Right ventricle myocardium superior (tissue), 1 donor: ENCODE data around the gene SLX4IP. TPM values are rescaled to one million over a fixed set of nuclear protein-coding genes. Genes with fewer than 3 reads are reported as not detected.
"Not testable (repeated sequence)": the region's sequence is repeated elsewhere in the genome, so short reads cannot be mapped to it uniquely, and the experiment has no call there.

Experiments
- ATAC-seq: fragments of 200-7000 bp; cut with Tn5 transposase; one replicate; pipeline ENCODE4 v1.9.1; 2020; ENCODE audit warnings: mild to moderate bottlenecking; ENCODE audit not compliant: poor library complexity
- DNase-seq: peaks from one replicate; pipeline ENCODE4 v3.0.0-alpha.2; 2020
- intact Hi-C: fragments of 100-400 bp; cut with DNase I; formaldehyde crosslinking; loops from one replicate; pipeline ENCODE4 v1.11.2; 2022
- total RNA-seq: library from RNA; stranded (reverse); fragmentation: NEBNext Ultra II Directional; extraction: Animal tissue kit (Norgen Biotek cat#: 25700); gene quantifications from one replicate; pipeline ENCODE4 v1.2.1, GENCODE V29; 2021
- donor health status: DM: no; HTN: yes; CAD: no; lungs with severe emphysema.

Gene SLX4IP
- total RNA-seq, 1 donor from 2014 or later = 2.6 TPM

DNA sequence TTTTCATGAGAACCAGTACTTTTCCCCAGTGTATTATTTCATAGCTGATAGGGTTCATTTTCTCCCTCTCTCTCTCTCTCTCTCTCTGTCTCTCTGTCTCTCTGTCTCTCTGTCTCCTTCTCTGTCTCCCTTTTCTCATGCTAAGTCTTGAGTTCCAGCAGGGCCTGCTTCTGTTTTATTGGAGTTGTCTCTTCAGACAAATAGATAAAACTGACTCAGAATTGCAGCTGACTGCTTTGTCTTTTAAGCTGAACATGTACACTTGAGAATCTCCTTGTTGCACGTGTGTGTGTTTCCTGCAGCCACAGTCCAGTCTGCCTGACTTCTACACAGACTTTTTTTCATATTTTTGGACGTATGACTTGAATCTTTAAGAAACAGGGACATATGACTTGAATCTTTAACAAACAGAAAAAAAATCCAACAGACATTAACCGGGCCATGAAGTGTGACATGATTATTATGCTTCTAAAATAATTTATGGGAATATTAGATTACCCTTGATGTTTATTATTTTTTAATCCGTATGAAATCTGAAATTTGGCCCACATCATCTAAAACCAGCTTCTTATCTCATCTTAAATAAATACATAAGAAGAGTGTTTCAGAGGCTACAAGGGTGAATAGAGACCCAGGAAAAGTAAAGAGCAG is 167.2 kb downstream of the SLX4IP start:
- ATAC-seq = no peak
- intact Hi-C loops = no loop called here
- no peak for DNase-seq

DNA sequence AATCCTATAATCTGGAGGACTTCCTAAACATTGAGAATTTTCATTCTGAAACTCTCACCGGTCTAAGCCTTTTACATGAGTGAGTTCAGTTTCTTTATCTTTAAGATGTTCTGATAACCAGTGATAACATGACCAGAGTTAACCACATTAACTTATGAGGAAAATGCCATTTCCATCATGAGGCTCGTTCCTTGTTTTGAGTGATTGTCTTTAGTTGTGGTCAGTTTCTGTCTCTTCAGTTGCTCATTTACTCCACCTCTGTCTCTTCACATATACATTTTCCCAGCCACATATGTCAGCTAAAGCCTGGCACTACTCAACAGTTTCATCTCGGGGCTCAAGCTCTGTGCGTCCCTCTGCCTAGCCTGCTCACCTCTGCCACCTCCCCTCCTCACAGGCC is 168.3 kb downstream of the SLX4IP start:
- ATAC-seq (no peak), DNase-seq (no peak)
- intact Hi-C loops = no loop called here

DNA sequence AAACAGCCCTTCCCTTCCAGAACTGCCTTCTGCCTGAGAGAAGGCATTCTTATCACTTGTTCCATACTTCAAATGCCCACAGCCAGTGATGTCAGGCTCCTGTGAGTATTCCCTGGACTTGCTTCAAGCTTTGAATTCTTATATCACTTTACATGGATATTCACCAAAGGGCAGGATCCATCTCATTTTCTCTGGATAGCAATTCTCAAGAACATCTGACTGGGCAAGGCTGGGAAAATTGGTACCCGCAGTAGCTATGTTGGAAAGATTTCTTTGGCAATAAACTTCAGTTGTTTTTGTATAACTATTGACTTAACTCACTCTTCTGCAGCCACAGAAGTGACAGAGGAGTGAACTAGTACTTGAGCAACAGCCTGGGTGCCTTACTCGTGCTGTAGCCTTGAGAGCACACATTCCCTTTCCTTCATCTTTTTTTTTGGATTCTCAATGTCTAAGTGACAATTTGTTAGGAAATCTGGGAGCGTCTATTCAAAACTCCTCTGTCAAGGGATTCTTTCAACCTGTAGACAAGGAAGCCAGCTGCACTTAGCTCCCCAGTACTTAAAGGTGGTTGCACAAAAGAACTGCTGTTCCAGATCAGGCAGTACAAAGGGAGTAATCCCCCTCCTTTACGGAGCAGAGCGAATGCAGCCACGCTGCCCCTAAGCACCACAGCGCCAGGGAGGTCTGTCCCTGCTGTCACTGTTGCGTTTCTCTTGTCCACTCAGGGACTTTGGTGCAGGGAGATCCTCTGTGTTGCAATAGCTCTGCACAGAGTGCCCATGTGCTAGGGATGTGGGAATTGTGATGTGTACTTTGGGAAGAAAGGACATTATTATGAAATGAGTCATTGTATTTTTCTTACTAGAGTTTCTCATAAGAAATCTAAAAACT is 169.1 kb downstream of the SLX4IP start:
- peak; percentile 92 for ATAC-seq
- intact Hi-C loops = no loop called here
- DNase-seq = peak; percentile 51

DNA sequence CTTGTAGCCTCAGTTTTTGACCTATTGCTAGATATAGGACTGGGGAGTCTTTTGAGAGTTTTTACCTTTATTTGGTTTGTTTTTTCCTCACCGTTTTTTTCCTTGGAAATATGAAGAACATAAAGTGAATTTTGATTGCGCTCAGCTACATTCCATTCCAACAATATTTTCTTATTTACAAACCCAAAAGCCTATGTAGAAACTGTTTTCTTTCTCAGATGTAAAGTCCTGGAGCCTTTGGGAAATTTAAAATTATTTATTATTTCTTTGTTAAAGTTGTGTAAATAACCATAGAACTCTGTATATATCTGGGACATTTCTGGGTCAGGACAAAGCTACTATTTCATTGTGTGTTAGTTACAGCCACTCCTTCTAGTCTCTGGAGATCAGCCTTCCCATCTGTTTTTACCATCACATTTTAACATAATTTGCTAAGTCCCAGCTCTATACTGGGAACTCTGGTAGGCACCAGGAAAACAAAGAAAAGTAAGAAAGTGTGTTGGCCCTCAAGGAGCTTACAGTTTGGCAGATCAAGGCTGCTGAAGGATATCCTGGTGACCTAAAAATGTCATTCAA is 169.8 kb downstream of the SLX4IP start:
- ATAC-seq = peak; percentile 50
- no peak for DNase-seq
- intact Hi-C loops = no loop called here

DNA sequence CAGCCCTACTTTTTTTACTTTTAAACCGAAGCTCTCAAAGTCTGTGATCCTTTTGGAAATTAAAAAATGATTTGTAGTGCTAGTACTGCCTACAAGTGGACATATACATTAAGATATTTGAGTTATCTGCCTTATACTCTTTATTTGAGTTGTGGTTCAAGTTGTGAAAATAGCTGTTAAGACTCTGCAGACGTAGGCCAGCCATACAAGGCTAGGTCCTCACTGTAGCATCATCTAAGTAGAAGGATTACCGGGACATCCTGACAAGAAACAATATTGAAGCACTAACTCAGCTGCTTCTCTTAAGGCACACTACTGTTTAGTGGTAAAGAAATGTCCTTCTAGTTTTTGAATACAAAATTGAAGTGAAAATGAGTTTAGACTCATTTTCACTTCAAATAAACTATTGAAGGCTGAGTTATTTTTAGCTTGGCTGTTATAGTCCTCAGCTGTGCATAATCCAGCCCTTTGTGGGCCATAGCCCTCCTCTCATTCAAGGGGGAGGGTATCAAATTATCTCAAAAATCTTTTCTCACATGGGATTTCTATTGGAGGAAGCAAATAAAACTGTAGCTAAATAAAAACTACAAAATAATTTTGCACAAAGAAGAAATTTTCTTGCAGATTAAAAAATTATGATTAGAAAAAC is 170.6 kb downstream of the SLX4IP start:
- DNase-seq (no peak), ATAC-seq (no peak)
- intact Hi-C loops = no loop called here

DNA sequence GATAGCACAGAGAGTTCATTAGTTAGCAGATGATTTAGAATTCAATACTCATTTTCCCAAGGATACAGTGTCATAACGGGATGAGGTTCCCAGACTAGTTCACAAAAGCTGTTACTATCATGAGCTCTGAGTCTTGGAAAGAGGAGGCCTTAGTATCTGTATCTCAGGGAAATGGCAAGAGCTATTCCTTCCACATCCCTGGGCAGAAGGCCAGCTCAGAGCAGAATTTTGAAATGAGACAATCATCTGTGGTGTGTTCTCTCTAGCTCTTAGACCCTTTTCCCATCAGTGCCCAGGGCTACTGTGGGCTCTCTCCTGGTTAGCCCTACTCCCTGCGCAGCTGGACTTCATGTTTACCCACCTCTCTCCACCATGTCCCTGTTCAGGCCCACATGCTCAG is 174.2 kb downstream of the SLX4IP start:
- peak; percentile 62 for DNase-seq
- intact Hi-C loops = no loop called here
- ATAC-seq = peak; percentile 77

DNA sequence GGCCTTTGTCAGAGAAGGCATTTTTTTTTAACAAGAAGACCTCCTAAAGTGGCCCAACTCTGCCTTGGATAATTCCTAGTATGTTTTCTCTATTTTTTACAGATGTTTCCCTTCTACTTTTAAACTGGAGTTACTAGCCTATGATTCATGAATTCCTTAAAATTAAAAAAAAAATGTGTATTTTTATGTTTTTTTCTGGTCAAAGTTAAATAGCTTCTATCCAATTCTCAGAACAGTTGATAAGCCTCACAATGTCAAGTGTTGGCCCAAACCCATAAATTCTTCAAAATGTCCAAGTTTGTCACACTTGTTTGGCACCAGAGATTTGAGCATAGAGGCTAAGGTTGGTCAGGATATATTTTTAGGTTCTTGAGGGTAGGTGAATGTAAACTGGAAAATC is 174.7 kb downstream of the SLX4IP start:
- ATAC-seq (peak; percentile 61), DNase-seq (no peak)
- intact Hi-C loops = no loop called here

DNA sequence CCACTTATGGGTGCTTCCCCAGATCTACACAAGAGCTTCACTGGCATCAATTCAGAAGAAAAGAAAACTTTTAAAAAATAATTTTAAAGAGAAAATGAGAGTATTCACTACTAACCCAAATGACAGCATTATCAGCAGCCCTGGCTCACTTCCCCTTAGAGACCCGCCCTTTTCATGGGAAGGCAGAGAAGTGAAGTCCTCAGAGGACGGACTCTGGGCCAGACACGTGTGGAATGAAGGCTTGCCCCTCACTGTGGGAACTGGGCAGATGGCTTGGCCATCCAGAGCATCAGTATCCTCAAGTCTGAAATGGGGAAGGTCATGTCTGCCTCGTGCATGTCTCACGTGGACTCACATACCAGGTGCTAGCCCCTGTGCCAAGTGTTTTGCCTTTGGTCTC is 175.1 kb downstream of the SLX4IP start:
- peak; percentile 73 for ATAC-seq
- intact Hi-C loops = no loop called here
- DNase-seq = peak; percentile 64

DNA sequence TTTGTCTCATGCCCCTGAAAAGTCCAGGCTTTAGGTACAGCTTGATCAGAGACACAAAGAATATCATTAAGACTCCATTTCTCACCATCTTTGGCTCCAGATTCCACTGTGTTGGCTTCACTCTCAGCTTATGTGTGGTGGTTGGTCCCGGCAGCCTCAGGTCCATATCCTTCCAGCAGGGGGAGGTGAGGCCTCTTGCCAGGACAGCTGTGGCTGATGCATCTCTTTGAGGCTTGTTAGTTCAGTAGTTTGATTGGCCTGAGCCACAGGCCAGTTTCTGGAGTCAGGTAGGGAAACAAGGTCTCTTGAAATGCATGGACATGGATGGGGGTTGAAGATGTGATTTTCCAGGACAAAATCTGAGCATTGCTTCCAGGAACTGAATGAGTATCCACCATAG is 176.3 kb downstream of the SLX4IP start:
- peak; percentile 52 for ATAC-seq
- DNase-seq = peak; percentile 71
- intact Hi-C loops = no loop called here

DNA sequence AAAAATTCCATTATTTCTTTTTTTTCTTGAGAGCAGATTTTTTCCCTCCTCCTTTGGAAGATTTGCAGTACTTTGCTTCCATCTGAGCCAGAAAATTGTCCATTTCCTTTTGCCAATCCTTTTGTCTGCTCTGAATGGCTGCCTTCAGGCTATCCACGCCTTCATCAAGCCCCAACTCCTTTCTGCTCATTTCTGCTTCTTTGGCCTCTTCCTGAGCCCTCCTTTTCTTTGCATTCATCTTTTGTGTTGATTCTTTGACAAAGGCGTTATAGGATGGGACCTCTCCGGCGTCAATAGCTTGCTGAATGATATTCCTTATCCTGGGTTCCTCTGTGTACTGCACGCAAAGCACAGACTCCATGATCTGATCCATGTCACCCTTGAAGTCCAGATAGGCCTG is 178.3 kb downstream of the SLX4IP start:
- intact Hi-C loops, ATAC-seq, DNase-seq: not testable (repeated sequence)

DNA sequence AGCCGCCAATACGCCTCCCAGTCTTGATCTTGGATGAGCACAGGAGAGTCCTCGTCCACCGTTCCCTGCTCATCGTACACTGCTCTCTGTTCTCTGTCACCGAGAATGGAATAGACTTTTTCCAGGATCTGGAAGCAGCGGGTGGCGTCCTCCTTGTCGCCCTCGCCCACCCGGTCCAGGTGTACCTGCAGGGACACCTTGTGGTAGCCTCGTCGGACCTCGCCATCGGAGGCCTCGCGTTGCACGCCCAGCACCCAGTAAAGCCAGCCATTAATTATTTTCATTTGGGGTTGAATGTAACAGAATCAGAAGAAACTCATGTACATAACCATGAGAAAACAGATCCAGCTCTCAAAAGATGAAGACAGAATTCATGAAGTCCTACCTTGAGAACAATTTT is 178.8 kb downstream of the SLX4IP start:
- DNase-seq = no peak
- no peak for ATAC-seq
- intact Hi-C loops = no loop called here

DNA sequence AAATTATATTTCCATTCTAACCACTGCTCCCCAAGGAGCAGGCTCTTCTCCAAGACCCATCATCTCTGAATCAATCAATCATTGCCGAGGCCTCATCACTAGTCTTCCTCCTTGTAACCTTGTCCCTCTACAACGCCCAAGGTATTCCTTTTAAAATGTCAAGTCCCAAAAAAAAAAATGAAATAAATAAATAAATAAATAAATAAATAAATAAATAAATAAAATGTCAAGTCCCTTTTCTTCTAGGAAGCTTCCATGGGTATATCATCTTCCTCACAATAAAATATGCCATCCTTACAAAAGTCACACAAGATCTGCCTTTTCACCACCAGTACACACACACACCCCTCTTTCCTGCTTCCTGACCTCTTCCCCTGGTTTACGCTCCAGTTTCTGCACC is 181.1 kb downstream of the SLX4IP start:
- intact Hi-C loops = no loop called here
- DNase-seq = no peak

DNA sequence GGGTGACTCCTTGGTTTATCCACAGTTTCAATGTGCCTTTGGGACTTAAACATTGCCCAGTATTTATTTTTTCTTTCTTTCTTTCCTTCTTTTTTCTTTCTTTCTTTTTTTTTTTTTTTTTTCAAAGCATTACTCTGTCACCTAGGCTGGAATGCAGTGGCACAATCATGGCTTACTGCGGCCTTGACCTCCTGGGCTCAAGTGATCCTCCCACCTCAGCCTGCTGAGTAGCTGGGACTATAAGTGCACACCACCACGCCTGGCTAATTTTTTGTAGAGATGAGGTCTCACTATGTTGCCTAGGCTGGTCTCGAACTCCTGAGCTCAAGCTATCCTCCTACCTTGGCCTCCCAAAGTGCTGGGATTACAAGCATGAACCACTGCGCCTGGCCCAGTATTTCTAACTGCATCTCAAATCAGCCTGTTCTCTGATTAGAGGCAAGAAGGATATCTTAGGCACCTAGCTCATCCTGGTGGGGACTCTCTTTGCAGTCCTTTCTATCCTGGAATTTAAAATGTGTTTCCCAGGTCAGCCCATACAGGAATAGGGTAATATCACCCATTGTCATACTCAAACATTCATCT is 182.5 kb downstream of the SLX4IP start:
- intact Hi-C loops, ATAC-seq, DNase-seq: not testable (repeated sequence)

More for the DNA sequence above, 181.1 kb downstream of the SLX4IP start:
- no peak for ATAC-seq

DNA sequence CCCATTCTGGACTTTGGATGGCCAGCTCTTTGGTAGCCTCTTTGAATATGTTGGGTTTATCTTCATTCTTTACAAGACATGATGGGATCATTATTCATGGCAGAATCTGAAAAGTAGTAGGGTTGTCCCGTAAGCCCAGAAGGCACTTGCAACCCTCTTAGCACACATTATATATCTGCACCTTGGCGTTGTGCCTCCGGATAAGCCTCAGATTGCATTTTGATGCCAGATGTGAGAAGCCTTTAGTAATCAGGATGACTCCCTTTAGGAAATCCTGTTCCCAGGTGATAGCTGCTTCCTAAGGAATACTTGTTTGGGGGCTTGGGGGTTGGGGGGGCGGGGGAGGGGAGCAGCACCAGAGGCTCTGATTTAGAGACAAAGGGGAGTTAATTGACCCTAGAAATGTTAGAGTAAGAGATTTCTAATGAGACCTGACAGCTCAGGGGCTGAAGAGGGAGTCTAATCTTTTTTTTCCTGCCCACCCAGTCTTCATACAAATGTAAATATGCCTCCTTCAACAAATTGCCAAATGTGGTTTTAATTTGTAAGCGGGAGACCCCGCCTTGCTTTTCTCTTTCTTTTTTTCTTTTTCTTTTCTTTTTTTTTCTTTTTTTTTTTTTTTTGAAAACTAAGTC is 183.6 kb downstream of the SLX4IP start:
- intact Hi-C loops = no loop called here
- no peak for DNase-seq
- no peak for ATAC-seq

DNA sequence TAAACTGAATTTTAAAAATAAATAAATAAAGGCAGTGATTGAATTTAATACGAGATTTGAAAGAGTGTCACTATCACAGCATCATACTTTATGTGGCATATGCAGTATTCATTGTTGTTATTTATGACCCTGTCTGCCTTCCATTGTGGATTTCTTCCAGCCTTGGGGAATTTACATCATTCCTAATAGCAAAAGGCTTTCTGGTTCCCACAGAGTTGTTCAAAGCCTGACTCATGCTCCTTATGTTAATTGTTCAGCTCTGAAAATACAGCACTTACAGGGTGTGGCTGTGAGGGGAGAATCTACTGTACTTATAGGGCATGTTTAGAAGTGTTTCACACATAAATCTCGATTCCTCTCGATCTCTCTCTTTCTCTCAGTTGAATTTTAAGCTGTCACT is 184.3 kb downstream of the SLX4IP start:
- intact Hi-C loops = no loop called here
- ATAC-seq (no peak), DNase-seq (no peak)

DNA sequence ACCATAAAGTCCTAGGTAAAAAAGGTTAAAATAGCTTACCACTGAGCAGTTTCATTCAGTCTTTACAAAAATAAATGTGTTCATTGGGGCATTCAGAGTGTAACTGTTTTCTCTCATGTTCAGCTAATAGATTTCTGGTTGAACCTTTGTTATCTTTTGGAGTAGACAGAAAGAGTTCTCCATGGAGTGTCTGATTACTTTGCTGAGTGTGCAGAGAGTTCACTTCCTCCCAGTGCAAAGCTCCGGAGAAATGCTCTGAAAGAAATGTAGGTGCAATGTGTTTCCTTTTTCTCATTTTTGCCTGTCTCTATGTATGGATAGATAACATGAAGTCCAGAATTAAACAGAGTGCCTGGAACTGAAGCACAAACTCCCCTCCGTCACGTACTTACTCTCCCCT is 186.0 kb downstream of the SLX4IP start:
- intact Hi-C loops = no loop called here
- ATAC-seq (no peak), DNase-seq (no peak)

DNA sequence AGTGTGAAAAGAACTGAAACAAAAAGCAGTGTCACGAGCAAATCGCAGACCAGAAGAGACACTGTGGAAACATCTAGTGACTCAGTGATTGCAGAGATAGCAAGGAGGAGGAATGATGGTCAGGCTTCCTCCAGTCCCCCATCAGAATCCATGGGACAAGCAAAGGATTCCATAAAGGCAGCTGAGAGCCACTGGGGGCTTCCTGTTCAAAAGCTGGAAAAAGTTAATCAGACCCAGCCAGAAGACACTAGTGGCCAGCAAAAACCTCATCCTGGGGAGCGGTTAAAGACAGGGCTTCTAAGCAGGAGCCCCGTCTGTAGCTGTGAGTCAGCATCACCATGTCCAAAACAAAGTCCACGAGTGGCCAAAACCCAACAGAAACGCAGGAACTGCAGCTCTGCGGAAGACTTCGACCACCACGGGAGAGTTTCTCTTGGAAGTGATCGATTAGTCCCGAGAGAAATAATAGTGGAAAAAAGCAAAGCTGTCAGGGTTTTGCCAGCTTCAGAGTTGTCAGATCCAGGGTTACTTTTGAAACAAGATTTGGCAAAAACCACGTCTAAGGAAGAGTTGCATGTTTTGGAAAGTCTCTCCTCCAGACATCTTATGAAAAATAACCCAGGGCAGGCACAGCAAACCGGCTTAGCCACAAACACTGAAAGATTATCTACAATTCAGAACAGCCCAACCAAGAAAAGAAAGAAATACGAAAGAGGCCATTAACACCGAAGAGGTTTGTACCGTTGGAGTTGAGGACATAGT is 187.7 kb downstream of the SLX4IP start:
- peak; percentile 59 for DNase-seq
- peak; percentile 85 for ATAC-seq
- intact Hi-C loops = no loop called here

DNA sequence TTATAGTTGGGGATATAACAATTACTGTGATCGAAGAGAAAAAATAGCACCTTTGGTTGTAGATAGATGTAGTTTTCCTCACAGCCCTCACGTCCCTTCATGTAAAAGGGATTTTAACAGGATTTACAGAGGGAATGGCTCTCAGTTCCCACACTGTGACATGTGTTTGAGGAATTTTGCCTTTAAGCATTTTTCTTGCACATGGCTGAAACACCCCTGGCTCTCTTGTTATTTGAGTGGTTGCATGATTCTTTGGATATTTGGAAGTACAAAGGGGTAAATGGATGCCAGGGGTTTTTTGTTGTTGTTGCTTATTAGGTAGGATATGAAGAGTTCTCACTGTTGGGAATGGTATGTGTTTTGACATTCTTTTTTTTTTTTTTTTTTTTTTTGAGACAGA is 190.5 kb downstream of the SLX4IP start:
- intact Hi-C loops = no loop called here
- ATAC-seq = no peak

More for the DNA sequence above, 190.5 kb downstream of the SLX4IP start:
- no peak for DNase-seq
